ENCODE data around the gene ADORA2A. TPM values are rescaled to one million over a fixed set of nuclear protein-coding genes. Genes with fewer than 3 reads are reported as not detected.

ADORA2A gene
- total and polyA plus RNA-seq, 2 of the 8 experiments (the other 6 are each of a cell fraction or from before 2014, with no cell fraction given) = 7.1 to 20.3 TPM

DNA sequence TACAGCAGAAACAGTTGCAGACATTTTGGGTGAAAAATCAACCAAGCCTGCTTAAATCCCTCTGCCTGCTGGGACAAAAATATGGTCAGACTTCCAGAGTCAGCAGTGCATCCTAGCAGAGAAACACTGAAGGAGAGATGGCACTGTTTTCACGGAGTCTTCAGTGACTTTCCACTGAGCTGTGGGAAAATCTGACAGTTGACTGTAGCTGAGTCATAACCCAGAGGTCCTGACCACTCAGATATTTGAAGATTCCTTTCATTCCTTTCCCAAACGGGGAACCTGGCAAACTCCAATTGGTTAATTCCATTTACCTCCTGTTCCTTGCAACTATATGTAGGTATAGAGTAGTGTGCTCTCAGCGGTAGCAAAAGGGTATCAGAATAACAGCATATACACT is 46.8 kb downstream of the ADORA2A start (continued):
- no peak for TF ChIP-seq CHD7 (IDR thresholded peaks at IDR 0.05; ENCODE audit: insufficient replicate concordance, low read length)
- TF ChIP-seq JUN (IDR thresholded peaks at IDR 0.05; ENCODE audit: low read depth, low read length) = no peak
- no peak for TF ChIP-seq EZH2 (IDR thresholded peaks at IDR 0.05; ENCODE audit: low read depth, low read length, severe bottlenecking)
- TF ChIP-seq SRF (IDR thresholded peaks at IDR 0.05; ENCODE audit: low read depth, low read length) = no peak
- no peak for TF ChIP-seq FOSL1 (IDR thresholded peaks at IDR 0.05; ENCODE audit: insufficient read depth, low read depth, low read length)
- TF ChIP-seq SUZ12 (IDR thresholded peaks at IDR 0.05; ENCODE audit: low read length) = no peak
